ENCODE data around the gene SCGB1D1.
"Not testable (repeated sequence)": the region's sequence is repeated elsewhere in the genome, so short reads cannot be mapped to it uniquely, and the experiment has no call there.

SCGB1D1 gene

DNA sequence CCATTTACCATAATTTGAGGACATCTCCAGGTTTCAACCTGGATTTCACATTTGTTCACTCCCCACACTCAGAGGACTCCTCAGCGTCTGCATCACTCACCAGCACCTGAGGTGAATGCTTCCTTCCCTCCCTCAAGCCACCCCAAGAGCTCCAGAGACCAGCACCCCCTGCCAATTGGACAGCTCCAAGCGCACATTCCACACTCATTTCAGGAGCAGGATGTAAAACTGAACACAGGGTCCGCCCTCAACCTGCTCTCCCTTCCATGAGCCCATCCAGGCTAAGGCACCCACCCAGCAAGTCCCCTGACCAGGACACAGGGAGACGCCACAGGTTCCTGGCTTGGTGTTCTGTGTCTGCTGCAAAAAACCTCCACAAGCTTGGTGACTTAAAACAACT lies 3.9 kb downstream of the SCGB1D1 start:
- H3K27ac ChIP-seq, result no peak overlapping the region
- DNase-seq (ENCODE audit: low spot score), result no peak
- TF ChIP-seq, protein P1, sequence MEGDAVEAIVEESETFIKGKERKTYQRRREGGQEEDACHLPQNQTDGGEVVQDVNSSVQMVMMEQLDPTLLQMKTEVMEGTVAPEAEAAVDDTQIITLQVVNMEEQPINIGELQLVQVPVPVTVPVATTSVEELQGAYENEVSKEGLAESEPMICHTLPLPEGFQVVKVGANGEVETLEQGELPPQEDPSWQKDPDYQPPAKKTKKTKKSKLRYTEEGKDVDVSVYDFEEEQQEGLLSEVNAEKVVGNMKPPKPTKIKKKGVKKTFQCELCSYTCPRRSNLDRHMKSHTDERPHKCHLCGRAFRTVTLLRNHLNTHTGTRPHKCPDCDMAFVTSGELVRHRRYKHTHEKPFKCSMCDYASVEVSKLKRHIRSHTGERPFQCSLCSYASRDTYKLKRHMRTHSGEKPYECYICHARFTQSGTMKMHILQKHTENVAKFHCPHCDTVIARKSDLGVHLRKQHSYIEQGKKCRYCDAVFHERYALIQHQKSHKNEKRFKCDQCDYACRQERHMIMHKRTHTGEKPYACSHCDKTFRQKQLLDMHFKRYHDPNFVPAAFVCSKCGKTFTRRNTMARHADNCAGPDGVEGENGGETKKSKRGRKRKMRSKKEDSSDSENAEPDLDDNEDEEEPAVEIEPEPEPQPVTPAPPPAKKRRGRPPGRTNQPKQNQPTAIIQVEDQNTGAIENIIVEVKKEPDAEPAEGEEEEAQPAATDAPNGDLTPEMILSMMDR (conservative IDR thresholded peaks at IDR 0.05; ENCODE audit: low read depth), result no peak
- ChIA-PET CTCF (no interaction called here), POLR2A (ENCODE audit: low non-redundant PET) (no interaction called here)

DNA sequence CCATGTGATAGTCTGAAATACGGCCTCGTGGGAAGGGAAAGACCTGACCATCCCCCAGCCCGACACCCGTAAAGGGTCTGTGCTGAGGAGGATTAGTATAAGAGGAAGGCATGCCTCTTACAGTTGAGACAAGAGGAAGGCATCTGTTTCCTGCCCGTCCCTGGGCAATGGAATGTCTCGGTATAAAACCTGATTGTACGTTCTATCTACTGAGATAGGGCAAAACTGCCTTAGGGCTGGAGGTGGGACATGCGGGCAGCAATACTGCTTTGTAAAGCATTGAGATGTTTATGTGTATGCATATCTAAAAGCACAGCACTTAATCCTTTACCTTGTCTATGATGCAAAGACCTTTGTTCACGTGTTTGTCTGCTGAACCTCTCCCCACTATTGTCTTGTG lies 5.0 kb downstream of the SCGB1D1 start:
- POLR2A ChIA-PET (ENCODE audit: low non-redundant PET); DNase-seq (ENCODE audit: low spot score); CTCF ChIA-PET; H3K27ac ChIP-seq: not testable (repeated sequence)

GRCh38 chr11:62195945-62196344 lies 5.9 kb downstream of the SCGB1D1 start:
- TF ChIP-seq, protein P1 (conservative IDR thresholded peaks at IDR 0.05; ENCODE audit: low read depth), result no peak
- POLR2A ChIA-PET (ENCODE audit: low non-redundant PET), result no interaction called here
- DNase-seq (ENCODE audit: low spot score), result no peak
- H3K27ac ChIP-seq, result no peak overlapping the region
- CTCF ChIA-PET, result no interaction called here

DNA sequence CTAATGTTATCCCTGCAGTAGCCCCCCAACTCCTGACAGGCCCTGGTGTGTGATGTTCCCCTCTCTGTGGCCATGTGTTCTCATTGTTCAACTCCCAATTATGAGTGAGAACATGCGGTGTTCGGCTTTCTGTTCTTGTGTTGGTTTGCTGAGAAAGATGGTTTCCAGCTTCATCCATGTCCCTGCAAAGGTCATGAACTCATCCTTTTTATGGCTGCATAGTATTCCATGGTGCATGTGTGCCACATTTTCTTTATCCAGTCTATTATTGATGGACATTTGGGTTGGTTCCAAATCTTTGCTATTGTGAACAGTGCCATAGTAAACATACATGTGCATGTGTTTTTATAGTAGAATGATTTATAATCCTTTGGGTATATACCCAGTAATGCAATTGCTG lies 7.4 kb downstream of the SCGB1D1 start:
- POLR2A ChIA-PET (ENCODE audit: low non-redundant PET); H3K27ac ChIP-seq; DNase-seq (ENCODE audit: low spot score): not testable (repeated sequence)
- CTCF ChIA-PET, result interaction anchor here (0.6 kb wide), 1 partner anchor 15 kb away, joined by 3 read pairs; no protein-coding TSS in a partner anchor

- peak; percentile 22 for DNase-seq (ENCODE audit: low spot score)
- ChIA-PET CTCF (interaction anchor here (1.3 kb wide), 1 partner anchor 16 kb away, joined by 3 read pairs; no protein-coding TSS in a partner anchor), POLR2A (ENCODE audit: low non-redundant PET) (no interaction called here)
- no peak overlapping the region for H3K27ac ChIP-seq
- TF ChIP-seq, protein P1 (conservative IDR thresholded peaks at IDR 0.05; ENCODE audit: low read depth), result no peak
Observed at GRCh38 chr11:62201376-62201775, 11.4 kb downstream of the SCGB1D1 start.

DNA sequence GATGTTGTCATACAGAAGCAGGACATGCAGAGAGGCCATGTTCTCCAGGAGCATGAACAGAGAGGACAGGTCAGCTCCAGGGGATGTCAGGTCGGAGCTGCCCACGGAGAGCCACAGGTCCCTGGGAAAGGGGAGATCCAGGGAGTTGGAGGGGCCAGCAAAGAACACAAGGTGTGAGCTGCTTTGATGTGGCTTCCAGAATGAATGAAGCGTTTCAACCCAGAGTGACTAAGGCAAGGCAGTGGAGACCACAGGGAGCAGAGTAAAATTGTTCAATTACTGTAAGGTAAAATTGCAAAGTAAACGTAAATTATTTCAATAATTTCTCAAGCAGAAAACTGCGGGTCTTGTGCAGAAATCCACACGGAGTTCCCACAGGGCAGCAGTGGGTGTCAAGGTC lies 12.9 kb downstream of the SCGB1D1 start:
- no peak overlapping the region for H3K27ac ChIP-seq
- ChIA-PET POLR2A (ENCODE audit: low non-redundant PET) (no interaction called here), CTCF (interaction anchor here (1.3 kb wide), 1 partner anchor 14 kb away, joined by 3 read pairs; no protein-coding TSS in a partner anchor)
- TF ChIP-seq, protein P1 (conservative IDR thresholded peaks at IDR 0.05; ENCODE audit: low read depth), result no peak
- no peak for DNase-seq (ENCODE audit: low spot score)

GRCh38 chr11:62204430-62204829 lies 14.4 kb downstream of the SCGB1D1 start:
- no peak overlapping the region for H3K27ac ChIP-seq
- ChIA-PET POLR2A (ENCODE audit: low non-redundant PET) (no interaction called here), CTCF (interaction anchor here (0.5 to 0.7 kb wide), 2 partner anchors 106 to 119 kb away, joined by 3 to 4 read pairs; no protein-coding TSS in a partner anchor)
- TF ChIP-seq, protein P1 (conservative IDR thresholded peaks at IDR 0.05; ENCODE audit: low read depth), result no peak
- DNase-seq (ENCODE audit: low spot score), result no peak

DNA sequence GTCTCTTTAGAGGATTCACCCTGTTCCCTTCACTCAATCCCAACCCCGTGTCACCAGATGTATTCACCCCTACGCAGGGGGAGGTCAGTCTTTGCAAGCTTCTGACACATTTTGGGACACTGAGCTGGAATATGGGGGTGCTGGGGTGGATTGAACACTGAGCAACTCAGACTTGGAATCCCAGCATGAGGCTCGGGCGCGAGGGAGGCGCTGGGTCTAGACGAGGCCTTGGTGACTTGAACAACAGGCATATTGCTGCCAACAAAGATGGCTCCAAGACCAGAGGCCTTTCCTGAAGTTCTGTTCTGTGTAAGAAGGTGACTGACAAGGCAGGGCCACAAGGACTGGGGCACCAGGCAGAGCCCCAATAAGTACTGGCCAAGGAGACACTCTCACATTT lies 15.4 kb downstream of the SCGB1D1 start:
- no peak overlapping the region for H3K27ac ChIP-seq
- TF ChIP-seq, protein P1 (conservative IDR thresholded peaks at IDR 0.05; ENCODE audit: low read depth), result no peak
- DNase-seq (ENCODE audit: low spot score), result no peak
- CTCF ChIA-PET, result interaction anchor here (0.7 kb wide), 1 partner anchor 105 kb away, joined by 4 read pairs; no protein-coding TSS in a partner anchor
- POLR2A ChIA-PET (ENCODE audit: low non-redundant PET), result no interaction called here

DNA sequence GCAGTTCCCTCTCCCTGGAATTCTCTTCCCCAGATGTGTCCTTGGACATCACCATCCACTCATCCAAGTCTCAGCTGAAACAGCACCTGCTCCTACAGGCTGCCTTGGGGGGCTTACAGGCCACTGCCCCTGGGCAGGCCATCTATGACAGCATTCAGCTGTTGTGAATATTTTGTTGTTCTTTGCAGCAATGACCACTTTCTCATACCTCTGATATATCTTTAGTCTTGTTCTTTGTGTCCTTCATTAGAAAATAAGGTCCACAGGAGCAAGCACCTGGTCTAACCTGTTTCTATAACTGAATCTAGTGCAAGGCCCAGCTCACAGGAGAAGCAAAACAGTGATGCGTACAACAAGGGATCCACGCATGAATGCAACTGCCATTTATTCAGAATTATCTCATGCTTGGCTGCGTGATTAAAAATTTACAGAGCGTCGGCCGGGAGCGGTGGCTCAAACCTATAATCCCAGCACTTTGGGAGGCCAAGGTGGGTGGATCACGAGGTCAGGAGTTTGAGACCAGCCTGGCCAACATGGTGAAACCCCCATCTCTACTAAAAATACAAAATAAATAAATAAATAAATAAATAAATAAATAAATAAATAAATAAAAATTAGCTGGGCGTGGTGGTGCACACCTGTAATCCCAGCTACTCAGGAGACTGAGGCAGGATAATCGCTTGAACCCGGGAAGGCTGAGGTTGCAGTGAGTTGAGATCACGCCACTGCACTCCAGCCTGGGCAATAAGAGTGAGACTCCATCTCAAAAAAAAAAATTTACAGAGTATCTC lies 16.5 kb downstream of the SCGB1D1 start:
- CTCF ChIA-PET, result interaction anchor here (0.5 kb wide), 1 partner anchor 219 kb away, joined by 4 read pairs; no protein-coding TSS in a partner anchor
- H3K27ac ChIP-seq; POLR2A ChIA-PET (ENCODE audit: low non-redundant PET); DNase-seq (ENCODE audit: low spot score): not testable (repeated sequence)
